Activated CD4-positive, alpha-beta T cell treated with anti-CD3 and anti-CD28 coated beads, Interleukin-2, amount 50 U/mL, for 1 hour (primary cell): ENCODE measurements around the gene TNMD.

Experiments
- DNase-seq: peaks from one replicate; pipeline ENCODE4 v3.0.0-alpha.2; 2020

Gene TNMD

DNA sequence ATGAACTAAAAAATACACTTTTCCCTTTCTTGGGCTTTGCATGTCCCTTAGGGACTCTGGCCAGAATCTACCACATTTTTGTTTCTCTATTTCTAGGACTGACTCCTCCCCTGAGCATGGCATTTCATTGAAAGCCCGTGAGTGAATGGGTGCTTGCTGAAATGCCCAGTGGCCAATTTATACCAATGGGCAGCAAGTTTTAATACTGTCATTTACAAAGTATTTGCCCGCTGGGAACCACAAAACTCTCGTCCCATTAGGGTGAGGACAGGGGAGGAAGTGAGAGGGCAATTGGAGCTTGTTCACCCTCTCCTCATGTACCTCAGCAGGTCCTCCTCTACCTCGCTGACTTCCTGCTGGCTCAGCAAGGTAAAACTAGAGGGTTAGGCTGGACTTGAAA, 60.4 kb downstream of the TNMD start:
- DNase-seq: no peak

- no peak for DNase-seq
Observed at GRCh38 chrX:100647095-100647494, 62.4 kb downstream of the TNMD start.

DNA sequence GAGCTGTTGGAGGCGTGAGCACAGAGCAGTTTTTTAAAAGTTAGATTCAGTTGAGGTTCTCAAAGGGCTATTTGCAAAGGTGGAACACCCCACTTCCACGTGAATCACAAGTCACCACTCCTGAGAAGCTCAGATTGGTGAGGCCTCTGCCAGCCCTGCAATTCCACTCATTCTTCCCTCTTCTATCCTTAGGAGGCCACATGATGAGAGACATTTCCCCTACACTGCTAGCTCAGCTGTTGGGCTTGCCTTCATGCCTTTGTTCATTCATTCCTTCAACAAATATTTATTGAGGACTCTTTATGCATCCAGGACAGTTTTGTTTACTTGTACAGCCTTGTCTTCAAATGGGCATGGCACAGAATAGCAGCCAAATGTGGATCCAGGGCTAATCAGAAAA, 63.0 kb downstream of the TNMD start:
- DNase-seq: no peak

DNA sequence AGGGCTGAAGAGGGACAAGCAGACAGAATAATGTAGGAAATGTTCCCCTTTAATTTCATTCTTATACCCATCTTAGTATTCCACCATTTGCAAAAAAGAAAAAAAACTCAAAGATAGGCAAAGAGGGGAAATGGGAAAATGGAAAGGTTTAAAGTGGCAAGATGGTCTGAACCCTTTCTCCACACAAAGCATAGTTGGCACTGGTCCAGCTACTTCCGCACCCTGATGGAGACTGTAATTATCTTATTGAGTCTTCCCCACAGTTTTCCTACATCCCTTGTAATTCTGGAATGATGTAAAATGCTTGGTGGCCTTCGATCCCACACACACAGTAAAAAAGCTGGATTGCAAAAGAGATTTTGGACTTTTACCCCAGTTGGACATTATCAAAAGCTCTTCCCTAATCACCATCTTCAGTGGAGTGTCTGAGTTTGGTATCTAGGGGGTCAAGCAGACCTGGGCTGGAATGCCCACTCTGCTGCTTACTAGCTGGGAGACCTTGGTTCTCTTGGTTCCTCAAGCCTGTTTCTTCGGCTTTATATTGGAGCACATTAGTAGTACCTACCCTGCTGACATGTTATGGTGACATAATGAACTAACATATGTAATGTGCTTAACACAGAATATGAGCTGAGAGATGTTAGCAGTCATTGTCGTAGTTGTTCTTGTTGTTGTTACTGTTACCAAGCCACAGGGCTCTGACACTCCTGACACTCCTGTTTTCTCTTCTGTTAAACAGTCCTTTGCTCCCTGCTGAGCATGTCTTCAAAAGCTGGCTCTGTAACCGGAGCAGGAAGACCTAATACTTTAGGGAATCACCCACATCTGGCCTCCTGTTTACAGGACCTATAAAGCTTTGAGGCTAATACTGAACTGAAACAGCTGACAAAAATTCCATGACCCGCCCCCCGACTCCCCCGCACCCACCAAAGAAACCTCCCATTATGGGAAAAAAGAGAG, 64.0 kb downstream of the TNMD start:
- no peak for DNase-seq
